ENCODE data around the gene DDX41.

GRCh38 chr5:177474002-177474476 is 42.7 kb downstream of the DDX41 start:
- TF ChIP-seq POLR2A (IDR thresholded peaks at IDR 0.05) (no peak), CTCF (IDR thresholded peaks at IDR 0.05) (no peak)

All from vagina (tissue), 2 donors.